ENCODE data around the gene GALT.
A peak's percentile ranks its signal among the peaks of the same experiment; 100 is the strongest.
"Not testable (repeated sequence)": the region's sequence is repeated elsewhere in the genome, so short reads cannot be mapped to it uniquely, and the experiment has no call there.

GALT gene

DNA sequence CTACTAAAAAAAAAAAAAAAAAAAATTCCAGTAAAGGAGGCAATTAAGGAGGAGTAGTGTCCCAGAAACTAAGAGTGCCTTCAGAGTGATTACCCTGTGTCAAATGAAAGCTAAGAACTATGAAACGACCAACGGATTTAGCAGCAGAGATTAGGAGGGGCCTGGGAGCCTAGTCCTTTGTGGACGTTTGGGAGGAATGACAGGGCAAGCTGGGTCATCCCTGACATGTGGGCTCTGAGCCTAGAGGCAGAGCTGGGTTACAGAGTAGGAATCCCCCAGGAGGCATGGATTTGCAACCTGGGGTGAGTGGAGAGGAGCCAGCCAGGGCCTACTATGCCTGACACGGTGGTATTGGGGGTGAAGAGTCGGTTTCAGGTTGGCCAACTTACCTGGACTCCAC is 13.3 kb upstream of the GALT start:
- Mint-ChIP-seq H3K27me3 (peaks cover 28% of the 10 kb centered on the region), H3K4me1 (peaks cover 42% of the 10 kb centered on the region), H3K27ac (ENCODE audit: low read depth) (no peak overlapping the region), H3K9me3 (no peaks in the 10 kb centered on the region), H3K36me3 (ENCODE audit: insufficient read depth) (peaks cover 15% of the 10 kb centered on the region), H3K4me3 (no peak overlapping the region)
- DNase-seq (ENCODE audit: low spot score in 2 of 2), result no peak
- ATAC-seq (replicated peaks; ENCODE audit: extremely low read depth, poor library complexity, severe bottlenecking), result no peak

- DNase-seq (ENCODE audit: low spot score in 2 of 2), result peak; percentile 61 to 69
- Mint-ChIP-seq H3K4me1 (peaks cover 43% of the 10 kb centered on the region), H3K36me3 (ENCODE audit: insufficient read depth) (peaks cover 13% of the 10 kb centered on the region), H3K27ac (ENCODE audit: low read depth) (no peak overlapping the region), H3K9me3 (no peaks in the 10 kb centered on the region), H3K27me3 (peaks cover 19% of the 10 kb centered on the region), H3K4me3 (no peak overlapping the region)
- ATAC-seq (replicated peaks; ENCODE audit: extremely low read depth, poor library complexity, severe bottlenecking), result peak; percentile 12
Observed at GRCh38 chr9:34633851-34634550, 12.5 kb upstream of the GALT start.

GRCh38 chr9:34634551-34635248 is 11.8 kb upstream of the GALT start:
- peaks cover 13% of the 10 kb centered on the region for H3K36me3 Mint-ChIP-seq (ENCODE audit: insufficient read depth)
- ATAC-seq (replicated peaks; ENCODE audit: extremely low read depth, poor library complexity, severe bottlenecking), result no peak
- no peak overlapping the region for H3K27ac Mint-ChIP-seq (ENCODE audit: low read depth)

DNA sequence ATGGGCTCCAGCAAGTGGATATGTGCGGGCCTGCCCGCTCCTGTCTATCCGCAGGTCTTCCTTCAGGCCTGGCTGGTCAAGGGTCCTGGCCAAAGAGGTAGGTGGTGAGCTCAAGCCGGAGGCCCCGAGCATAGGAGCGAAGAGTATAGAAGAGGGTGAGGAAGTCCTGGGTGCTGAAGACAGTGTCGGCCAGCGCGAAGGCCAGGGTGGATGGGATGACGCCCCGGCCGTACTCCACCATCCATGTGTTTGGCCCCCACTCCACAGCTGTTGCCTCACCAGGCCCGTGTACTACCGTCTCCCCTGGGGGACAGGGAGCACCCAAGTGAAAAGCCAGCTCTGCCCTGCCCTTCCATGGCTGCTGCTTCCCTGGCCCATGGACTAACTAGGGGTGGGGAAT is 10.9 kb upstream of the GALT start:
- no peaks in the 10 kb centered on the region for H3K9me3 Mint-ChIP-seq
- peaks cover 37% of the 10 kb centered on the region for H3K4me1 Mint-ChIP-seq
- no peak overlapping the region for H3K27ac Mint-ChIP-seq (ENCODE audit: low read depth)
- H3K36me3 Mint-ChIP-seq (ENCODE audit: insufficient read depth), result peaks cover 13% of the 10 kb centered on the region
- peaks cover 4% of the 10 kb centered on the region for H3K27me3 Mint-ChIP-seq
- H3K4me3 Mint-ChIP-seq, result no peak overlapping the region
- no peak for ATAC-seq (replicated peaks; ENCODE audit: extremely low read depth, poor library complexity, severe bottlenecking)
- no peak for DNase-seq (ENCODE audit: low spot score in 2 of 2)

More at GRCh38 chr9:34634551-34635248, 11.8 kb upstream of the GALT start:
- H3K27me3 Mint-ChIP-seq, result peaks cover 12% of the 10 kb centered on the region
- H3K9me3 Mint-ChIP-seq, result no peaks in the 10 kb centered on the region
- no peak overlapping the region for H3K4me3 Mint-ChIP-seq
- DNase-seq (ENCODE audit: low spot score in 2 of 2), result no peak
- H3K4me1 Mint-ChIP-seq, result peaks cover 37% of the 10 kb centered on the region

GRCh38 chr9:34636791-34637355 is 9.6 kb upstream of the GALT start:
- H3K27ac Mint-ChIP-seq (ENCODE audit: low read depth), result peak overlapping the region; percentile 98
- H3K4me3 Mint-ChIP-seq, result peak overlapping the region; percentile 85
- H3K9me3 Mint-ChIP-seq, result no peaks in the 10 kb centered on the region
- peaks cover 12% of the 10 kb centered on the region for H3K36me3 Mint-ChIP-seq (ENCODE audit: insufficient read depth)
- peaks cover 37% of the 10 kb centered on the region for H3K4me1 Mint-ChIP-seq
- DNase-seq (ENCODE audit: low spot score in 2 of 2) (no peak), ATAC-seq (replicated peaks; ENCODE audit: extremely low read depth, poor library complexity, severe bottlenecking) (no peak)
- no peaks in the 10 kb centered on the region for H3K27me3 Mint-ChIP-seq

DNA sequence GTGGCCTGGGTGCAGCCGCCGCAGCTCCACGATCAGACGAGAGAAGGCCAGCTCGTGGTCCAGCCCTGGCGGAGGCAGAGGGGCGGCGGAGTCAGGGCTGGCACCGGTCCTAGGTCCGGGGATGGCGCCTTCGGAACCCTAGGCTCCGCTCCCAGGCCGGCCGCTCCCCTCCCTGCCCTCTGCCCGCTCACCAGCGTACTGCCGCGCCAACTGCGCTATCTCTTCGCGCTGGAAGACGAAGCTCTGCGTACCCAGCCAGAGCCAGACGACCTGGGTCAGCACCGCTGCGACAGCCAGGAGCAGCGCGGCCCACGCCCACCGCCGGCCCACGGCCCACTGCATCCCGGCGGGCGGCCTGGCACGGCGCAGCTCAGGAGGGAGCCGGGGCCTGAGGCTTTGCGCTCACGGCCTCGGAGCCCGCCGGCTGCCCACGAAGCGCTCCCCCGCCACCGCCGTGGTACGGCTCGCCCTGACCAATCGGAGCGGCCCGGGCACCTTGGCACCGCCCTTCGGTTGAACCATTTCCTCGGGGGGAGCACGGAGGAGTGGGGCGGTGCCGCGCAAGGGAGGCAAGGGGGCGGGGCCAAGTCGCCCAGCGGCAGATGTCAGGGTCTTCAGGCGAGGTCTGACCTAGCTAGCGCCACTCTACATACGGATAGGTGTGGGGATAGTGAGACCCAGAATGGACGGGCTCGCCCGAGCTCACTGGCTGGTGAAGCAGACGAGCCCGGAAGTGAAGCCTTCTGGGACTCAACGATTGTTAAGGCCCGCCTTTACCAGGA is 8.9 kb upstream of the GALT start, which contains the start of gene SIGMAR1:
Gene SIGMAR1, minus strand, starts transcription at position 432 of the 782 bp plus-strand sequence. Its CDS starts 90 bp downstream, at position 342.
- DNase-seq (ENCODE audit: low spot score in 2 of 2) (peak; percentile 90 to 91), ATAC-seq (replicated peaks; ENCODE audit: extremely low read depth, poor library complexity, severe bottlenecking) (peak; percentile 92)
- Mint-ChIP-seq H3K27ac (ENCODE audit: low read depth) (peak within 1 kb of the TSS; percentile 98), H3K36me3 (ENCODE audit: insufficient read depth) (peaks cover 11% of the 10 kb centered on the region), H3K9me3 (no peaks in the 10 kb centered on the region), H3K27me3 (no peaks in the 10 kb centered on the region), H3K4me3 (peak within 1 kb of the TSS; percentile 85), H3K4me1 (peaks cover 37% of the 10 kb centered on the region)

GRCh38 chr9:34638138-34638445 is 8.4 kb upstream of the GALT start:
- ATAC-seq (replicated peaks; ENCODE audit: extremely low read depth, poor library complexity, severe bottlenecking), result no peak

DNA sequence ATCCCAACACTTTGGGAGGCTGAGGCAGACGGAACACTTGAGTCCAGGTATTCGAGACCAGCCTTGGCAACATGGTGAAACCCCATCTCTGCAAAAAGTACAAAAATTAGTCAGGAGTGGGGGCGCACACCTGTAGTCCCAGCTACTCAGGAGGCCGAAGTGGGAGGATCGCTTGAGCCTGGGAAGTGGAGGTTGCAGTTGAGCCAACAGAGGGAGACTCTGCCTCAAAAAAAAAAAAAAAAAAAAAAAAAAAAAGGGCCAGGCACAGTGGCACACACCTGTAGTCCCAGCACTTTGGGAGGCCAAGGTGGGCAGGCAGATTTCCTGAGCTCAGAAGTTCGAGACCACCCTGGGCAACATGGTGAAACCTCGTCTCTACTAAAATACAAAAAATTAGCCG is 7.2 kb upstream of the GALT start:
- not testable (repeated sequence) for H3K27me3 Mint-ChIP-seq; ATAC-seq (replicated peaks; ENCODE audit: extremely low read depth, poor library complexity, severe bottlenecking); H3K27ac Mint-ChIP-seq (ENCODE audit: low read depth); H3K4me3 Mint-ChIP-seq; H3K9me3 Mint-ChIP-seq; DNase-seq (ENCODE audit: low spot score in 2 of 2); H3K36me3 Mint-ChIP-seq (ENCODE audit: insufficient read depth)
- peaks cover 31% of the 10 kb centered on the region for H3K4me1 Mint-ChIP-seq

More at GRCh38 chr9:34638138-34638445, 8.4 kb upstream of the GALT start:
- peak overlapping the region; percentile 85 for H3K4me3 Mint-ChIP-seq
- H3K4me1 Mint-ChIP-seq, result peaks cover 37% of the 10 kb centered on the region
- no peak for DNase-seq (ENCODE audit: low spot score in 2 of 2)
- H3K27ac Mint-ChIP-seq (ENCODE audit: low read depth), result peak overlapping the region; percentile 98
- H3K9me3 Mint-ChIP-seq, result no peaks in the 10 kb centered on the region
- no peaks in the 10 kb centered on the region for H3K27me3 Mint-ChIP-seq
- peaks cover 11% of the 10 kb centered on the region for H3K36me3 Mint-ChIP-seq (ENCODE audit: insufficient read depth)

DNA sequence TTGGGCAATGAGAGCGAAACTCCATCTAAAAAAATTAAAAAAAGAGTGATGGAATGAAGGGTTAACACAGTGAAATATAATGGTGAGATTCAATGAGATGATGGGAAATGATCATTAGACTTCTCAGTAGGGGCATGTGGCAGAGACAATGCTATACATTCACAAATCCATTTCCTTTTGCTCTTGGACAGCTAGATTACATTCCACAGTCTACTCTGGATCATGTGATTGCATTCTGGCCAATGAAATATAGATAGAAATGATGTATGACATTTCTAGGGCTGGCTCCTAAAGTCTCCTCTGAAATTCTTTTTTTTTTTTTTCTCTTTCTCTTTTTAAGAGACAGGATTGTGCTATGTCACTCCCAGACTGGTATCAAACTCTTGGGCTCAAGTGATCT is 3.8 kb upstream of the GALT start:
- Mint-ChIP-seq H3K27ac (ENCODE audit: low read depth) (no peak overlapping the region), H3K27me3 (no peaks in the 10 kb centered on the region), H3K9me3 (no peaks in the 10 kb centered on the region), H3K4me1 (peaks cover 20% of the 10 kb centered on the region), H3K36me3 (ENCODE audit: insufficient read depth) (peaks cover 5% of the 10 kb centered on the region), H3K4me3 (no peak overlapping the region)
- ATAC-seq (replicated peaks; ENCODE audit: extremely low read depth, poor library complexity, severe bottlenecking) (no peak), DNase-seq (ENCODE audit: low spot score in 2 of 2) (no peak)

DNA sequence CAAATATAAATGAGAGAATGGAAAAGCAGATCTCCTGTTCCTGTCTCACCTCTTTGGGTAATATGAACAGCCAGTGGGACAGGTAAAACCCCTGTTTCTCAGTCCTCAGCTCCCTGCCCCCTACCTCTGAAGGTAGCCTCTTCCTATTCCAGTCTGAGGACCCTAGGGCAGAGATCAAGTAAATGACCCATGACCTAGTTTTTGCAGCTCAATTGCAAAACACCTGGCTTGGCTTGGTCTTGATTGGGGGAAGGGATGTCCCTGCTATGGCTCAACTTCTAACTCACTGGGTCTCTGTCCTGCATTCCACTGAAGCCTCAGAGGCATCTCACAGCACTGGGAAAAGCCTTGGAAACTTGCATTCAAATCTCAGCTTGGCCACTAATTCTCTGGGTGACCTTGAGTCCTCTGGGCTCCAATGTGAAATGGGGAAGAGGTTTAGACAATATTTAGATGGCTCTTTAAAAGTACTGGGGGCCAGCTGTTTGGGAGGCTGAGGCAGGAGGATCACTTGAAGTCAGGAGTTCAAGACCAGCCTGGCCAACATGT is 1.6 kb upstream of the GALT start:
- H3K4me3 Mint-ChIP-seq, result no peak overlapping the region
- peaks cover 20% of the 10 kb centered on the region for H3K4me1 Mint-ChIP-seq
- ATAC-seq (replicated peaks; ENCODE audit: extremely low read depth, poor library complexity, severe bottlenecking) (no peak), DNase-seq (ENCODE audit: low spot score in 2 of 2) (no peak)
- H3K27ac Mint-ChIP-seq (ENCODE audit: low read depth), result no peak overlapping the region
- no peaks in the 10 kb centered on the region for H3K27me3 Mint-ChIP-seq
- no peaks in the 10 kb centered on the region for H3K9me3 Mint-ChIP-seq
- H3K36me3 Mint-ChIP-seq (ENCODE audit: insufficient read depth), result peaks cover 13% of the 10 kb centered on the region

- no peaks in the 10 kb centered on the region for H3K27me3 Mint-ChIP-seq
- peaks cover 20% of the 10 kb centered on the region for H3K36me3 Mint-ChIP-seq (ENCODE audit: insufficient read depth)
- DNase-seq (ENCODE audit: low spot score in 2 of 2) (no peak), ATAC-seq (replicated peaks; ENCODE audit: extremely low read depth, poor library complexity, severe bottlenecking) (no peak)
- peak overlapping the region; percentile 86 for H3K27ac Mint-ChIP-seq (ENCODE audit: low read depth)
- H3K4me1 Mint-ChIP-seq, result peaks cover 26% of the 10 kb centered on the region
- H3K9me3 Mint-ChIP-seq, result no peaks in the 10 kb centered on the region
- H3K4me3 Mint-ChIP-seq, result peak overlapping the region; percentile 89
Observed at GRCh38 chr9:34647084-34647403, 569 bp downstream of the GALT start.

DNA sequence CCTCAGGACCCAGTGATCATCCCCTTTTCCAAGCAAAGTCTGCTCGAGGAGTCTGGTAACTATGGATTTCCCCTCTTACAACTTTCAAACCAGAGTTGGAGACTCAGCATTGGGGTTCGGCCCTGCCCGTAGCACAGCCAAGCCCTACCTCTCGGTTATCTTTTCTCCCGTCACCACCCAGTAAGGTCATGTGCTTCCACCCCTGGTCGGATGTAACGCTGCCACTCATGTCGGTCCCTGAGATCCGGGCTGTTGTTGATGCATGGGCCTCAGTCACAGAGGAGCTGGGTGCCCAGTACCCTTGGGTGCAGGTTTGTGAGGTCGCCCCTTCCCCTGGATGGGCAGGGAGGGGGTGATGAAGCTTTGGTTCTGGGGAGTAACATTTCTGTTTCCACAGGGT is 1.2 kb downstream of the GALT start:
- Mint-ChIP-seq H3K27ac (ENCODE audit: low read depth) (peak overlapping the region; percentile 86), H3K4me3 (peak overlapping the region; percentile 89), H3K4me1 (peaks cover 32% of the 10 kb centered on the region), H3K36me3 (ENCODE audit: insufficient read depth) (peaks cover 20% of the 10 kb centered on the region), H3K27me3 (no peaks in the 10 kb centered on the region), H3K9me3 (no peaks in the 10 kb centered on the region)
- DNase-seq (ENCODE audit: low spot score in 2 of 2), result no peak
- no peak for ATAC-seq (replicated peaks; ENCODE audit: extremely low read depth, poor library complexity, severe bottlenecking)

Measured in central memory CD8-positive, alpha-beta T cell (primary cell).